Activated T-cell treated with anti-CD3 and anti-CD28 coated beads, Interleukin-2, amount 50 U/mL, for 4 hours (primary cell): Measurements from ENCODE around the gene PLEKHH1. TPM values are rescaled to one million over a fixed set of nuclear protein-coding genes. Genes with fewer than 3 reads are reported as not detected.
"Not testable (repeated sequence)": the region's sequence is repeated elsewhere in the genome, so short reads cannot be mapped to it uniquely, and the experiment has no call there.

ENCODE experiments used
- ATAC-seq, 2 donors: fragments of 200-7000 bp; cut with Tn5 transposase; one replicate each; pipeline ENCODE4 v1.10.0; 2021
- DNase-seq: peaks from one replicate; pipeline ENCODE4 v3.0.0-alpha.2; 2020
- H3K27me3 Mint-ChIP-seq: one replicate; pipeline ENCODE4 v1.8.0; 2021; ENCODE audit warnings: low read depth, mixed read lengths
- H3K36me3 Mint-ChIP-seq: one replicate; pipeline ENCODE4 v1.8.0; 2022; ENCODE audit warnings: mixed read lengths; ENCODE audit not compliant: insufficient read depth
- H3K4me1 Mint-ChIP-seq: one replicate; pipeline ENCODE4 v1.8.0; 2021; ENCODE audit warnings: low read depth, mixed read lengths
- H3K4me3 Mint-ChIP-seq: one replicate; pipeline ENCODE4 v1.8.0; 2021; ENCODE audit warnings: mild to moderate bottlenecking, moderate library complexity, mixed read lengths
- H3K9me3 Mint-ChIP-seq: one replicate; pipeline ENCODE4 v1.8.0; 2021; ENCODE audit warnings: mixed read lengths
- total RNA-seq, 3 donors: library from RNA; stranded (reverse); gene quantifications; one replicate each; pipeline ENCODE4 v1.2.1, GENCODE V29; 2021

The PLEKHH1 gene
- total RNA-seq, 3 donors from 2014 or later: 1.1 to 2.3 (median 1.1) TPM

GRCh38 chr14:67618617-67619063 lies 85.5 kb downstream of the PLEKHH1 start:
- DNase-seq: no peak
- Mint-ChIP-seq H3K4me1 (peaks cover 27% of the 10 kb centered on the region), H3K36me3 (no peaks in the 10 kb centered on the region), H3K4me3 (peak overlapping the region; percentile 85), H3K9me3 (no peaks in the 10 kb centered on the region), H3K27me3 (peaks cover 6% of the 10 kb centered on the region)
- ATAC-seq: peak; percentile 33 to 36

GRCh38 chr14:67619446-67620216 lies 86.5 kb downstream of the PLEKHH1 start, which contains the start of gene ARG2:
ARG2 (plus strand) TSS chr14:67619920; CDS start chr14:67619978, 58 bp downstream.
- peak; percentile 94 to 98 for ATAC-seq
- H3K4me3 Mint-ChIP-seq: peak within 1 kb of the TSS; percentile 85
- H3K9me3 Mint-ChIP-seq: no peaks in the 10 kb centered on the region
- H3K36me3 Mint-ChIP-seq: peaks cover 1% of the 10 kb centered on the region
- peaks cover 6% of the 10 kb centered on the region for H3K27me3 Mint-ChIP-seq
- H3K4me1 Mint-ChIP-seq: peaks cover 27% of the 10 kb centered on the region
- DNase-seq: peak; percentile 98

GRCh38 chr14:67620217-67620785 lies 87.2 kb downstream of the PLEKHH1 start:
- H3K36me3 Mint-ChIP-seq: peaks cover 1% of the 10 kb centered on the region
- H3K27me3 Mint-ChIP-seq: peaks cover 6% of the 10 kb centered on the region
- no peaks in the 10 kb centered on the region for H3K9me3 Mint-ChIP-seq
- H3K4me3 Mint-ChIP-seq: peak overlapping the region; percentile 85
- peaks cover 27% of the 10 kb centered on the region for H3K4me1 Mint-ChIP-seq
- ATAC-seq: no peak
- DNase-seq: no peak

- Mint-ChIP-seq H3K9me3 (no peaks in the 10 kb centered on the region), H3K4me1 (peaks cover 27% of the 10 kb centered on the region), H3K27me3 (peaks cover 6% of the 10 kb centered on the region), H3K36me3 (peaks cover 1% of the 10 kb centered on the region), H3K4me3 (no peak overlapping the region)
- DNase-seq (no peak), ATAC-seq (no peak)
Observed at GRCh38 chr14:67622675-67623074, 89.6 kb downstream of the PLEKHH1 start.

GRCh38 chr14:67623114-67623513 lies 90.0 kb downstream of the PLEKHH1 start:
- Mint-ChIP-seq H3K36me3 (peaks cover 1% of the 10 kb centered on the region), H3K9me3 (no peaks in the 10 kb centered on the region), H3K4me1 (peaks cover 27% of the 10 kb centered on the region), H3K4me3 (no peak overlapping the region), H3K27me3 (peaks cover 6% of the 10 kb centered on the region)
- ATAC-seq: no peak
- no peak for DNase-seq

GRCh38 chr14:67626131-67626530 lies 93.0 kb downstream of the PLEKHH1 start:
- H3K9me3 Mint-ChIP-seq, ATAC-seq, H3K36me3 Mint-ChIP-seq, H3K4me3 Mint-ChIP-seq, H3K27me3 Mint-ChIP-seq, DNase-seq: not testable (repeated sequence)
- peaks cover 12% of the 10 kb centered on the region for H3K4me1 Mint-ChIP-seq

- H3K4me3 Mint-ChIP-seq: no peak overlapping the region
- H3K36me3 Mint-ChIP-seq: peaks cover 6% of the 10 kb centered on the region
- no peak for DNase-seq
- ATAC-seq: no peak
- no peaks in the 10 kb centered on the region for H3K27me3 Mint-ChIP-seq
- peaks cover 7% of the 10 kb centered on the region for H3K4me1 Mint-ChIP-seq
- H3K9me3 Mint-ChIP-seq: no peaks in the 10 kb centered on the region
Observed at GRCh38 chr14:67627519-67627918, 94.4 kb downstream of the PLEKHH1 start.

GRCh38 chr14:67630186-67630585 lies 97.1 kb downstream of the PLEKHH1 start:
- H3K4me1 Mint-ChIP-seq: no peaks in the 10 kb centered on the region

GRCh38 chr14:67630938-67631337 lies 97.8 kb downstream of the PLEKHH1 start:
- ATAC-seq (no peak), DNase-seq (no peak)
- Mint-ChIP-seq H3K9me3 (no peaks in the 10 kb centered on the region), H3K36me3 (peaks cover 5% of the 10 kb centered on the region), H3K27me3 (no peaks in the 10 kb centered on the region), H3K4me1 (no peaks in the 10 kb centered on the region), H3K4me3 (no peak overlapping the region)

More at GRCh38 chr14:67630186-67630585, 97.1 kb downstream of the PLEKHH1 start:
- H3K27me3 Mint-ChIP-seq: no peaks in the 10 kb centered on the region
- no peak for ATAC-seq
- no peak for DNase-seq
- no peaks in the 10 kb centered on the region for H3K9me3 Mint-ChIP-seq
- peaks cover 5% of the 10 kb centered on the region for H3K36me3 Mint-ChIP-seq
- no peak overlapping the region for H3K4me3 Mint-ChIP-seq

GRCh38 chr14:67633451-67634147 lies 100.5 kb downstream of the PLEKHH1 start:
- Mint-ChIP-seq H3K4me1 (no peaks in the 10 kb centered on the region), H3K4me3 (no peak overlapping the region), H3K36me3 (peaks cover 5% of the 10 kb centered on the region), H3K27me3 (no peaks in the 10 kb centered on the region), H3K9me3 (no peaks in the 10 kb centered on the region)
- no peak for ATAC-seq
- no peak for DNase-seq

GRCh38 chr14:67636361-67636919 lies 103.3 kb downstream of the PLEKHH1 start:
- no peak overlapping the region for H3K4me3 Mint-ChIP-seq
- H3K9me3 Mint-ChIP-seq: no peaks in the 10 kb centered on the region
- DNase-seq: no peak
- H3K27me3 Mint-ChIP-seq: no peaks in the 10 kb centered on the region
- no peaks in the 10 kb centered on the region for H3K4me1 Mint-ChIP-seq
- no peak for ATAC-seq
- H3K36me3 Mint-ChIP-seq: peaks cover 5% of the 10 kb centered on the region

GRCh38 chr14:67638642-67639041 lies 105.6 kb downstream of the PLEKHH1 start:
- no peak for DNase-seq
- peaks cover 8% of the 10 kb centered on the region for H3K4me1 Mint-ChIP-seq
- no peak overlapping the region for H3K4me3 Mint-ChIP-seq
- no peaks in the 10 kb centered on the region for H3K36me3 Mint-ChIP-seq
- H3K9me3 Mint-ChIP-seq: no peaks in the 10 kb centered on the region
- no peak for ATAC-seq
- H3K27me3 Mint-ChIP-seq: no peaks in the 10 kb centered on the region
